ENCODE results near the gene COL6A5.
"Not testable (repeated sequence)": the region's sequence is repeated elsewhere in the genome, so short reads cannot be mapped to it uniquely, and the experiment has no call there.

The COL6A5 gene

GRCh38 chr3:130442284-130442683, 96.8 kb downstream of the COL6A5 start:
- DNase-seq, result no peak

- not testable (repeated sequence) for DNase-seq
Observed at GRCh38 chr3:130446840-130447239, 101.4 kb downstream of the COL6A5 start.

- DNase-seq, result not testable (repeated sequence)
Observed at GRCh38 chr3:130448155-130448554, 102.7 kb downstream of the COL6A5 start.

- DNase-seq, result no peak
Observed at GRCh38 chr3:130456540-130456939, 111.1 kb downstream of the COL6A5 start.

- no peak for DNase-seq
Observed at GRCh38 chr3:130457671-130458070, 112.2 kb downstream of the COL6A5 start.

GRCh38 chr3:130459944-130460343, 114.5 kb downstream of the COL6A5 start:
- no peak for DNase-seq

- DNase-seq, result no peak
Observed at GRCh38 chr3:130462089-130462488, 116.6 kb downstream of the COL6A5 start.

GRCh38 chr3:130463221-130463620, 117.7 kb downstream of the COL6A5 start:
- no peak for DNase-seq

- no peak for DNase-seq
Observed at GRCh38 chr3:130465521-130465920, 120.0 kb downstream of the COL6A5 start.

GRCh38 chr3:130468311-130468710, 122.8 kb downstream of the COL6A5 start:
- no peak for DNase-seq

GRCh38 chr3:130470126-130470525, 124.7 kb downstream of the COL6A5 start:
- no peak for DNase-seq

GRCh38 chr3:130473416-130473815, 127.9 kb downstream of the COL6A5 start:
- no peak for DNase-seq

- peak in 3 of 4 experiments; percentile 2 to 8 (median 3) for DNase-seq
Observed at GRCh38 chr3:130480736-130481135, 135.3 kb downstream of the COL6A5 start.

GRCh38 chr3:130488288-130488687, 142.8 kb downstream of the COL6A5 start:
- DNase-seq, result no peak

GRCh38 chr3:130488769-130489450, 143.4 kb downstream of the COL6A5 start:
- no peak for DNase-seq

GRCh38 chr3:130490241-130490640, 144.8 kb downstream of the COL6A5 start:
- no peak for DNase-seq

- no peak for DNase-seq
Observed at GRCh38 chr3:130491431-130491830, 146.0 kb downstream of the COL6A5 start.

- no peak for DNase-seq
Observed at GRCh38 chr3:130504701-130505100, 159.2 kb downstream of the COL6A5 start.

GRCh38 chr3:130506031-130506430, 160.6 kb downstream of the COL6A5 start:
- DNase-seq, result no peak

GRCh38 chr3:130507746-130508145, 162.3 kb downstream of the COL6A5 start:
- DNase-seq, result no peak

GRCh38 chr3:130509008-130509407, 163.5 kb downstream of the COL6A5 start:
- no peak for DNase-seq

- no peak for DNase-seq
Observed at GRCh38 chr3:130514681-130515080, 169.2 kb downstream of the COL6A5 start.

GRCh38 chr3:130515755-130516154, 170.3 kb downstream of the COL6A5 start:
- DNase-seq, result no peak

- DNase-seq, result peak in 1 of 4 experiments; percentile 3
Observed at GRCh38 chr3:130516645-130517512, 171.4 kb downstream of the COL6A5 start, which contains the start of gene COL6A6. Gene COL6A6, plus strand, starts transcription at chr3:130517177. Its CDS starts 43,188 bp downstream, at chr3:130560365.

Measured in suppressor macrophage (primary cell).